ENCODE measurements around the gene PBX3. TPM values are rescaled to one million over a fixed set of nuclear protein-coding genes. Genes with fewer than 3 reads are reported as not detected.

PBX3 gene
- total and polyA plus RNA-seq, 8 donors, result 36.3 to 53.6 (median 42.8) TPM

DNA sequence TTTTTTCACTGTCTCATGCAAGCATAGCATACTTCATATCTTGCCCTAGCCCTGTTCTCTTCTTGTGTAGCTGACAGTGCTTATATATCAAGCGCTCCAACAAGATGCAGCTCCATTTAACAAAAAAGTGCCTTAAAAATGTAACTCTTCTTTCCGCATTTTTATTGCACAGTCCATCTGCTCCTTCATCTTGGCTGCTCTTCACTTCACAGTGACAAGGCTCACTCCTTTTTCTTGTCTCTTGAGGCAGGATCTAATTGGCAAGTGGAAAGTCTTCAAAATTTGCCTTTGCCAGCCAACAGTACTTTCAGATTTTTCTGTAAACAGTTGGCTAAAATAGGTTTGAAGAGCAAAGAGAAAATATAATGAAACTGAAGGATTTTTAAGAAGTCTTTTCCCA, 161.8 kb downstream of the PBX3 start:
- intact Hi-C loops (cut with DNase I), result no loop called here
- Histone ChIP-seq H3K27ac (no peak overlapping the region), H3K9me3 (no peaks in the 10 kb centered on the region), H3K4me3 (no peak overlapping the region), H3K36me3 (no peaks in the 10 kb centered on the region), H3K4me1 (peaks cover 0 to 10% of the 10 kb centered on the region in 2 donors), H3K27me3 (no peaks in the 10 kb centered on the region)
- no peak for TF ChIP-seq CTCF (IDR thresholded peaks at IDR 0.05)
- DNase-seq (no peak), ATAC-seq (no peak)

DNA sequence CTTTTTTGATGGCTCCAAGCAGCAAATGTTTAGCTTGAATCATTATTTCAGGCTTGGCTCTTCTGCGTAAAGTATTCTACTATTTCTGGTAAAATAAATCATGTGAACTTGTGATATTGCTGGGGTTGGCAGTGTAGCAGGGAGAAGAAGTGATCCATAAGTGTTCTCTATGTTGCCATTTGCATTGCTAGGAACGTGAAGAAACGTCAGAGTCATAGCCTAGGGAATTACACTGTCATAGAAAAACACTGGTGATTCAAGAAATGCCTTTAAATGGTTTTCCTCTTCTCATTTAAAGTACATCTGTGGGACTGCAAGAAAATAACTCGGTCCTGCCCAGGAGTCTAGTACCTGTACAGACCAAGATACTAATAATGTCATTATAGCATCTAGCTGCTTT, 162.3 kb downstream of the PBX3 start:
- Histone ChIP-seq H3K4me1 (peaks cover 0 to 8% of the 10 kb centered on the region in 2 donors), H3K27ac (no peak overlapping the region), H3K4me3 (no peak overlapping the region), H3K9me3 (no peaks in the 10 kb centered on the region), H3K36me3 (no peaks in the 10 kb centered on the region), H3K27me3 (no peaks in the 10 kb centered on the region)
- DNase-seq, result no peak
- intact Hi-C loops (cut with DNase I), result no loop called here
- ATAC-seq, result no peak
- TF ChIP-seq CTCF (IDR thresholded peaks at IDR 0.05), result no peak

DNA sequence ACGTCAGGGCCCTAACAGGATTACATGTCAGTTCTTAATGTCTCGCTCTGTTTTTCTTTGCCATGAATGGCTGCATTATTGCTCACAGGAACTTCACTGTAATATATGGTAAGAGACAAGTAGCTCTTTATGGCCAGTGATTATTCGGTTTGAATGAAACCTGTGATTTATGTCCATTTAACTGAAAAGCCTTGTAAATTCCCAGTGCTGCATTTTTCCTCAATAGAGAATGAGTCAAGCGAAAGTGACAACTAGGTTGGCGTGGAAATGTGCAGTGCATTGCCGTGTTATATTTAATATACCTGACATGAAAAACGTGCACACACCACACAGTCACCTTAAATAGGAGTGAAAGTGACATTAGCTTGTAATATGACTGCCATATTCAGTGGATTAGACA, 163.1 kb downstream of the PBX3 start:
- H3K4me3 ChIP-seq, result no peak overlapping the region
- H3K4me1 ChIP-seq, result no peaks in the 10 kb centered on the region
- H3K36me3 ChIP-seq, result no peaks in the 10 kb centered on the region
- H3K27me3 ChIP-seq, result no peaks in the 10 kb centered on the region
- DNase-seq (no peak), ATAC-seq (no peak)
- no peaks in the 10 kb centered on the region for H3K9me3 ChIP-seq
- no peak overlapping the region for H3K27ac ChIP-seq
- TF ChIP-seq CTCF (IDR thresholded peaks at IDR 0.05), result no peak
- intact Hi-C loops (cut with DNase I), result no loop called here

- no peak for TF ChIP-seq CTCF (IDR thresholded peaks at IDR 0.05)
- Histone ChIP-seq H3K9me3 (no peaks in the 10 kb centered on the region), H3K27me3 (no peaks in the 10 kb centered on the region), H3K27ac (no peak overlapping the region), H3K4me1 (no peaks in the 10 kb centered on the region), H3K36me3 (no peaks in the 10 kb centered on the region), H3K4me3 (no peak overlapping the region)
- intact Hi-C loops (cut with DNase I), result no loop called here
- ATAC-seq, result no peak
- no peak for DNase-seq
These were observed 164.9 kb downstream of the PBX3 start for GRCh38 chr9:125911861-125912644.

DNA sequence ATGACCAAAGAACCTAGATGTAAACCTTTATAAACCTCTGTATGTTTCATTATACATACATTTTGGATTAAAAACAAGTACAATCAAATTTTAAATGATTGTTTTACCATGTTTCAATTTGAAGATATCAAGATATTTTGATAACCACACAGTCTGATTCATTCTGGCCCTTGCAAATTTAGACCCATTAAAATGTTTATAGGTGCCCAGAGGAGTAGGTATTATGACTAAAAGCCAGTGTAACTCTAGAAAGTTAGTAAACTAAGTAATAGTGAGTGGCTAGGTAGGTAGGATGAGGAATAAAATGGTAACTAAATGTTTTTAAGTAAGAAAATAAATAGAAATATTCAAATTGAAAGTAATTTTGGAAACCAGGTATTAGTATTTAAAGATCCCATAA, 165.5 kb downstream of the PBX3 start:
- Histone ChIP-seq H3K4me1 (no peaks in the 10 kb centered on the region), H3K9me3 (no peaks in the 10 kb centered on the region), H3K27me3 (no peaks in the 10 kb centered on the region), H3K4me3 (no peak overlapping the region), H3K27ac (no peak overlapping the region), H3K36me3 (no peaks in the 10 kb centered on the region)
- TF ChIP-seq CTCF (IDR thresholded peaks at IDR 0.05), result no peak
- ATAC-seq, result no peak
- DNase-seq, result no peak
- intact Hi-C loops (cut with DNase I), result no loop called here

Measured in left lung (tissue), 10 donors.